ENCODE measurements around the gene SCAMP2. TPM values are rescaled to one million over a fixed set of nuclear protein-coding genes. Genes with fewer than 3 reads are reported as not detected.

The SCAMP2 gene
- total RNA-seq, 4 donors from 2014 or later = 46.3 to 122 (median 74.3) TPM

GRCh38 chr15:74870436-74871215, 2.5 kb downstream of the SCAMP2 start:
- no peak for TF ChIP-seq POLR2A (IDR thresholded peaks at IDR 0.05)
- TF ChIP-seq, protein P1, sequence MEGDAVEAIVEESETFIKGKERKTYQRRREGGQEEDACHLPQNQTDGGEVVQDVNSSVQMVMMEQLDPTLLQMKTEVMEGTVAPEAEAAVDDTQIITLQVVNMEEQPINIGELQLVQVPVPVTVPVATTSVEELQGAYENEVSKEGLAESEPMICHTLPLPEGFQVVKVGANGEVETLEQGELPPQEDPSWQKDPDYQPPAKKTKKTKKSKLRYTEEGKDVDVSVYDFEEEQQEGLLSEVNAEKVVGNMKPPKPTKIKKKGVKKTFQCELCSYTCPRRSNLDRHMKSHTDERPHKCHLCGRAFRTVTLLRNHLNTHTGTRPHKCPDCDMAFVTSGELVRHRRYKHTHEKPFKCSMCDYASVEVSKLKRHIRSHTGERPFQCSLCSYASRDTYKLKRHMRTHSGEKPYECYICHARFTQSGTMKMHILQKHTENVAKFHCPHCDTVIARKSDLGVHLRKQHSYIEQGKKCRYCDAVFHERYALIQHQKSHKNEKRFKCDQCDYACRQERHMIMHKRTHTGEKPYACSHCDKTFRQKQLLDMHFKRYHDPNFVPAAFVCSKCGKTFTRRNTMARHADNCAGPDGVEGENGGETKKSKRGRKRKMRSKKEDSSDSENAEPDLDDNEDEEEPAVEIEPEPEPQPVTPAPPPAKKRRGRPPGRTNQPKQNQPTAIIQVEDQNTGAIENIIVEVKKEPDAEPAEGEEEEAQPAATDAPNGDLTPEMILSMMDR (IDR thresholded peaks at IDR 0.05 in 4 of 5, conservative IDR thresholded peaks at IDR 0.05 in 1 of 5) = no peak
- no peaks in the 10 kb centered on the region for H3K27me3 ChIP-seq
- in situ Hi-C loops (cut with MboI; ENCODE audit: low sequenced_read_pairs in 4 of 4) (no loop called here), intact Hi-C loops (cut with DNase I; ENCODE audit: low total_unique reads) (no loop called here)
- ATAC-seq (no peak), DNase-seq (no peak)
- H3K4me1 ChIP-seq = peaks cover 64 to 74% of the 10 kb centered on the region in 2 donors
- H3K9me3 ChIP-seq = no peaks in the 10 kb centered on the region
- peak overlapping the region; percentile 94 to 99 (median 96) for H3K27ac ChIP-seq
- no peaks in the 10 kb centered on the region for H3K36me3 ChIP-seq
- no peak overlapping the region for H3K4me3 ChIP-seq

DNA sequence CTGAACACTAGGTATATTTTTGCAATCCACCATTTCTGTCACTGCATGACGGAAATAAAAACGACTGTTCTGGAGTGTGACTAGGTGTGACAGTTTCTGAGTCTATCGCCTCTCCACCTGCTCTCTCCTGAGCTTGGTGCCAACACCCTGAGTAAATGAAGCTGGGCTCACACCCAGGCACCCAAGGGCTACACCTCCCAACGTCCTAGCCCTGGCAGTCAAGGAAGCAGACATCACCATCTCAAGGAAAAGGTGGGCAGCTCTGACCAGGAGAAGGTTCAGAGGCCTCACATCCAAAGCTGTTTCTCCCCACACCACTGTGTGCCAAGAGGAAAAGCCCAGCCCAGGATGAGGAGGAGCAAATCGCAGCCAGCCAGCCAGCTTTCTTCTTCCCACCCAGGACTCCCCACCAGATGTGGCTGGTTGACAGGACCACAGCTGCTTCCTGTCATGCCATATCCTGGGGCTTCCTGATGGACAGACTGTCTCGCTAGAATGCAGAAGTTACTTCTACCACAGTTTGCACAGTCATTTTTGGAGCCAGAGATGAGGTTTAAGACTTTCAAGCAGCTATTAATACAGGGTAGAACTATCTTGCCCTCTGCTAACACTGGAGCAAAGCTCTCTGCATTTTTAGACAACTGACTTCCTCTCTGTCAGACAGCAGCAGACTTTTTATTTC, 3.3 kb downstream of the SCAMP2 start:
- H3K9me3 ChIP-seq = no peaks in the 10 kb centered on the region
- DNase-seq = peak; percentile 54 to 64
- peaks cover 69 to 74% of the 10 kb centered on the region in 2 donors for H3K4me1 ChIP-seq
- H3K4me3 ChIP-seq = peak overlapping the region in 1 of 4 donors; percentile 1
- ATAC-seq = peak; percentile 20 to 60
- TF ChIP-seq POLR2A (IDR thresholded peaks at IDR 0.05) = peak in 1 of 2 donors; percentile 29
- TF ChIP-seq, protein P1 (IDR thresholded peaks at IDR 0.05 in 4 of 5, conservative IDR thresholded peaks at IDR 0.05 in 1 of 5) = no peak
- in situ Hi-C loops (cut with MboI; ENCODE audit: low sequenced_read_pairs in 4 of 4) = no loop called here
- H3K27me3 ChIP-seq = no peaks in the 10 kb centered on the region
- no peaks in the 10 kb centered on the region for H3K36me3 ChIP-seq
- intact Hi-C loops (cut with DNase I; ENCODE audit: low total_unique reads) = no loop called here
- H3K27ac ChIP-seq = peak overlapping the region; percentile 94 to 99 (median 96)

GRCh38 chr15:74869372-74869725, 3.8 kb downstream of the SCAMP2 start:
- no peak for TF ChIP-seq POLR2A (IDR thresholded peaks at IDR 0.05)
- TF ChIP-seq, protein P1 (IDR thresholded peaks at IDR 0.05 in 4 of 5, conservative IDR thresholded peaks at IDR 0.05 in 1 of 5) = no peak
- in situ Hi-C loops (cut with MboI; ENCODE audit: low sequenced_read_pairs in 4 of 4) = no loop called here
- H3K27me3 ChIP-seq = no peaks in the 10 kb centered on the region
- peak overlapping the region; percentile 94 to 99 (median 96) for H3K27ac ChIP-seq
- H3K4me3 ChIP-seq = peak overlapping the region in 1 of 4 donors; percentile 1
- ATAC-seq (no peak), DNase-seq (no peak)
- H3K4me1 ChIP-seq = peaks cover 71 to 79% of the 10 kb centered on the region in 2 donors
- no peaks in the 10 kb centered on the region for H3K36me3 ChIP-seq
- no peaks in the 10 kb centered on the region for H3K9me3 ChIP-seq
- intact Hi-C loops (cut with DNase I; ENCODE audit: low total_unique reads) = no loop called here

GRCh38 chr15:74868059-74868458, 5.1 kb downstream of the SCAMP2 start:
- peak in 1 of 2 donors; percentile 29 for DNase-seq

More at GRCh38 chr15:74868059-74868458, 5.1 kb downstream of the SCAMP2 start:
- H3K4me1 ChIP-seq = peaks cover 78 to 81% of the 10 kb centered on the region in 2 donors
- H3K27me3 ChIP-seq = no peaks in the 10 kb centered on the region
- no peaks in the 10 kb centered on the region for H3K9me3 ChIP-seq
- no peak for ATAC-seq
- intact Hi-C loops (cut with DNase I; ENCODE audit: low total_unique reads) (no loop called here), in situ Hi-C loops (cut with MboI; ENCODE audit: low sequenced_read_pairs in 4 of 4) (no loop called here)
- H3K27ac ChIP-seq = peak overlapping the region; percentile 94 to 99 (median 96)
- H3K4me3 ChIP-seq = no peak overlapping the region
- TF ChIP-seq POLR2A (IDR thresholded peaks at IDR 0.05) = peak in 1 of 2 donors; percentile 17
- TF ChIP-seq, protein P1 (IDR thresholded peaks at IDR 0.05 in 4 of 5, conservative IDR thresholded peaks at IDR 0.05 in 1 of 5) = no peak
- no peaks in the 10 kb centered on the region for H3K36me3 ChIP-seq

Data from gastrocnemius medialis (tissue), 4 donors.